Measurements from ENCODE around the gene LMOD2. TPM values are rescaled to one million over a fixed set of nuclear protein-coding genes. Genes with fewer than 3 reads are reported as not detected.

Gene LMOD2
- total RNA-seq, 1 experiment from 2014 or later: not detected

DNA sequence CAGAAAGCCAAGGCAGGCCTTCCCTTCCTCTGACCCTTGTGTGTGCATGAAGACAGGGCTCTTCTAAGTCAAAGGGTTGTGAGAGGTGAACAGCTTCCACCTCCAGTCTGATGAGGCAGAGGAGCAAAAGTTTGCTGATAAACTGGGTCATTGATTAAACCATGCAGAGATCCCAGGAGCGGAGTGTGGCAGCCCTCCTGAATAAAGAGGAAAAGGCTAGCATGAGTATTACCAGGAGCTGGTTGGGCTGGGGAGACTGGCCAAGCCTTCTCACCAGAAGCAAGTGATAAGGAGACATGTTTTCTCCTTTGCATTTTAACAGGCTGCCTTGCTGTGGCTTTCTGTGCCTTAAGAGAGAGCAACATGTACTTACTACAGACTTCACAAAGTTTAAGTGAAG lies 10.2 kb downstream of the LMOD2 start:
- H4K5ac ChIP-seq (ENCODE audit: insufficient read length, low read depth, low read length): no peak overlapping the region
- no peak overlapping the region for H2AK5ac ChIP-seq (ENCODE audit: insufficient read length, low read length)
- H4K8ac ChIP-seq (replicated peaks; ENCODE audit: insufficient read length, low read depth, low read length): no peak overlapping the region
- Mint-ChIP-seq H3K4me1 (peaks cover 14 to 23% of the 10 kb centered on the region in 2 experiments), H3K36me3 (ENCODE audit: insufficient read depth in 1 of 3, low read depth in 3 of 3) (no peaks in the 10 kb centered on the region; a peak in 1 of 7 replicates), H3K27ac (no peak overlapping the region), H3K27me3 (ENCODE audit: low read depth) (no peaks in the 10 kb centered on the region), H3K4me3 (no peak overlapping the region), H3K9me3 (no peaks in the 10 kb centered on the region; a peak in 1 of 5 replicates)
- 0 out of 2 replicates have a peak, but pooled peaks cover 3% of the 10 kb centered on the region for H3K4me1 ChIP-seq (ENCODE audit: insufficient read depth, low read length)
- no peak overlapping the region for H2BK15ac ChIP-seq (ENCODE audit: low read depth, low read length)
- no peak overlapping the region for H2BK12ac ChIP-seq (ENCODE audit: insufficient read length, low read depth, low read length)
- no peak overlapping the region for H2BK120ac ChIP-seq (ENCODE audit: low read depth, low read length, poor library complexity, severe bottlenecking)
- no peak overlapping the region for H2AFZ ChIP-seq (ENCODE audit: low read length)
- H3K56ac ChIP-seq (ENCODE audit: insufficient read length, low read depth, low read length): no peak overlapping the region
- no peak overlapping the region for H3K14ac ChIP-seq (ENCODE audit: insufficient read depth, low read length)
- DNase-seq: no peak
- H2BK20ac ChIP-seq (ENCODE audit: low read depth, low read length, poor library complexity, severe bottlenecking): no peak overlapping the region
- H3K18ac ChIP-seq (ENCODE audit: insufficient read length, low read depth, low read length): no peak overlapping the region
- H3K79me2 ChIP-seq (ENCODE audit: insufficient read depth, low read length): no peaks in the 10 kb centered on the region
- TF ChIP-seq, protein P1, sequence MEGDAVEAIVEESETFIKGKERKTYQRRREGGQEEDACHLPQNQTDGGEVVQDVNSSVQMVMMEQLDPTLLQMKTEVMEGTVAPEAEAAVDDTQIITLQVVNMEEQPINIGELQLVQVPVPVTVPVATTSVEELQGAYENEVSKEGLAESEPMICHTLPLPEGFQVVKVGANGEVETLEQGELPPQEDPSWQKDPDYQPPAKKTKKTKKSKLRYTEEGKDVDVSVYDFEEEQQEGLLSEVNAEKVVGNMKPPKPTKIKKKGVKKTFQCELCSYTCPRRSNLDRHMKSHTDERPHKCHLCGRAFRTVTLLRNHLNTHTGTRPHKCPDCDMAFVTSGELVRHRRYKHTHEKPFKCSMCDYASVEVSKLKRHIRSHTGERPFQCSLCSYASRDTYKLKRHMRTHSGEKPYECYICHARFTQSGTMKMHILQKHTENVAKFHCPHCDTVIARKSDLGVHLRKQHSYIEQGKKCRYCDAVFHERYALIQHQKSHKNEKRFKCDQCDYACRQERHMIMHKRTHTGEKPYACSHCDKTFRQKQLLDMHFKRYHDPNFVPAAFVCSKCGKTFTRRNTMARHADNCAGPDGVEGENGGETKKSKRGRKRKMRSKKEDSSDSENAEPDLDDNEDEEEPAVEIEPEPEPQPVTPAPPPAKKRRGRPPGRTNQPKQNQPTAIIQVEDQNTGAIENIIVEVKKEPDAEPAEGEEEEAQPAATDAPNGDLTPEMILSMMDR (conservative IDR thresholded peaks at IDR 0.05): no peak
- no peaks in the 10 kb centered on the region for H3K27me3 ChIP-seq (ENCODE audit: insufficient read depth, low read length)
- no peak overlapping the region for H3T11ph ChIP-seq (ENCODE audit: low read length)
- no peak overlapping the region for H3K4me2 ChIP-seq (ENCODE audit: insufficient read depth, insufficient read length, low read length)
- no peak overlapping the region for H3K9ac ChIP-seq (ENCODE audit: extremely low read depth, insufficient read length, low read length)
- no peaks in the 10 kb centered on the region for H3K79me1 ChIP-seq (ENCODE audit: insufficient read depth, low read depth, low read length, poor library complexity, severe bottlenecking)
- H2BK5ac ChIP-seq (ENCODE audit: insufficient read length, low read length): no peak overlapping the region
- no peaks in the 10 kb centered on the region for H3K23me2 ChIP-seq (ENCODE audit: insufficient read length, low read depth, low read length, poor library complexity, severe bottlenecking)
- H3K9me3 ChIP-seq (ENCODE audit: control insufficient read depth, low read depth, low read length): no peaks in the 10 kb centered on the region
- no peak overlapping the region for H3K23ac ChIP-seq (ENCODE audit: insufficient read length, low read depth, low read length)
- no peak overlapping the region for H4K91ac ChIP-seq (ENCODE audit: insufficient read length, low read depth, low read length)
- no peaks in the 10 kb centered on the region for H4K20me1 ChIP-seq (ENCODE audit: control insufficient read depth, insufficient read depth, insufficient read length)
- no peak overlapping the region for H3K27ac ChIP-seq (ENCODE audit: insufficient read length, low read depth, low read length)
- no CpG with 5 or more reads among the region's 1 CpG for WGBS (ENCODE audit: extremely low coverage, insufficient read length, low lambda C conversion rate)
- no peak overlapping the region for H3K4ac ChIP-seq (ENCODE audit: low read depth, low read length)

All from H9 (cell line).